Measurements from ENCODE around the gene ACTL6B. TPM values are rescaled to one million over a fixed set of nuclear protein-coding genes. Genes with fewer than 3 reads are reported as not detected.

Gene ACTL6B
- total and polyA plus RNA-seq, 3 donors from 2014 or later: 0.79 to 2.1 (median 1.2) TPM

- Histone ChIP-seq H3K27ac (no peak overlapping the region), H3K27me3 (no peaks in the 10 kb centered on the region), H3K4me1 (peaks cover 5% of the 10 kb centered on the region), H3K9me3 (no peaks in the 10 kb centered on the region), H3K36me3 (ENCODE audit: low read depth, missing control alignments) (no peaks in the 10 kb centered on the region), H3K4me3 (peak overlapping the region; percentile 27 to 59)
- TF ChIP-seq POLR2A (IDR thresholded peaks at IDR 0.05) (no peak), CTCF (IDR thresholded peaks at IDR 0.05) (no peak)
- 2% methylated on average over 22 to 45 of the region's 72 CpGs for WGBS, 2 donors
- intact Hi-C loops (cut with DNase I; ENCODE audit: low total_unique reads): no loop called here
- peak; percentile 43 for DNase-seq
Observed at GRCh38 chr7:100632951-100633717, 23.1 kb downstream of the ACTL6B start.

- H3K27ac ChIP-seq: no peak overlapping the region
Observed at GRCh38 chr7:100630066-100630465, 26.2 kb downstream of the ACTL6B start.

GRCh38 chr7:100629117-100629716 is 27.0 kb downstream of the ACTL6B start:
- H3K4me1 ChIP-seq: peaks cover 7% of the 10 kb centered on the region
- TF ChIP-seq POLR2A (IDR thresholded peaks at IDR 0.05): no peak
- peak in 1 of 3 experiments; percentile 13 for TF ChIP-seq CTCF (IDR thresholded peaks at IDR 0.05)
- DNase-seq: peak; percentile 35
- no peaks in the 10 kb centered on the region for H3K36me3 ChIP-seq (ENCODE audit: low read depth, missing control alignments)
- H3K27ac ChIP-seq: no peak overlapping the region
- WGBS, 2 donors: 86 to 87% methylated on average over 3 to 11 of the region's 11 CpGs
- no peak overlapping the region for H3K4me3 ChIP-seq
- H3K27me3 ChIP-seq: no peaks in the 10 kb centered on the region
- intact Hi-C loops (cut with DNase I; ENCODE audit: low total_unique reads): no loop called here
- no peaks in the 10 kb centered on the region for H3K9me3 ChIP-seq

More at GRCh38 chr7:100630066-100630465, 26.2 kb downstream of the ACTL6B start:
- Histone ChIP-seq H3K4me1 (peaks cover 7% of the 10 kb centered on the region), H3K9me3 (no peaks in the 10 kb centered on the region), H3K4me3 (no peak overlapping the region), H3K36me3 (ENCODE audit: low read depth, missing control alignments) (no peaks in the 10 kb centered on the region), H3K27me3 (no peaks in the 10 kb centered on the region)
- TF ChIP-seq POLR2A (IDR thresholded peaks at IDR 0.05) (no peak), CTCF (IDR thresholded peaks at IDR 0.05) (no peak)
- WGBS, 2 donors: 94 to 95% methylated on average over 3 to 4 of the region's 4 CpGs
- intact Hi-C loops (cut with DNase I; ENCODE audit: low total_unique reads): no loop called here
- no peak for DNase-seq

- peak overlapping the region; percentile 20 to 21 for H3K4me3 ChIP-seq
- TF ChIP-seq POLR2A (IDR thresholded peaks at IDR 0.05) (no peak), CTCF (IDR thresholded peaks at IDR 0.05) (no peak)
Observed at GRCh38 chr7:100627238-100627549, 29.1 kb downstream of the ACTL6B start.

More at GRCh38 chr7:100627238-100627549, 29.1 kb downstream of the ACTL6B start:
- DNase-seq: no peak
- no peaks in the 10 kb centered on the region for H3K9me3 ChIP-seq
- H3K27me3 ChIP-seq: no peaks in the 10 kb centered on the region
- intact Hi-C loops (cut with DNase I; ENCODE audit: low total_unique reads): no loop called here
- peaks cover 2% of the 10 kb centered on the region for H3K4me1 ChIP-seq
- 83 to 93% methylated on average over 2 to 21 of the region's 21 CpGs for WGBS, 2 donors
- H3K36me3 ChIP-seq (ENCODE audit: low read depth, missing control alignments): no peaks in the 10 kb centered on the region
- H3K27ac ChIP-seq: no peak overlapping the region
